ENCODE data around the gene LHX1. TPM values are rescaled to one million over a fixed set of nuclear protein-coding genes. Genes with fewer than 3 reads are reported as not detected.
A peak's percentile ranks its signal among the peaks of the same experiment; 100 is the strongest.

LHX1 gene
- polyA plus RNA-seq, 1 donor (not counting 4 experiments of a cell fraction or from before 2014, with no cell fraction given) = 0.35 TPM

DNA sequence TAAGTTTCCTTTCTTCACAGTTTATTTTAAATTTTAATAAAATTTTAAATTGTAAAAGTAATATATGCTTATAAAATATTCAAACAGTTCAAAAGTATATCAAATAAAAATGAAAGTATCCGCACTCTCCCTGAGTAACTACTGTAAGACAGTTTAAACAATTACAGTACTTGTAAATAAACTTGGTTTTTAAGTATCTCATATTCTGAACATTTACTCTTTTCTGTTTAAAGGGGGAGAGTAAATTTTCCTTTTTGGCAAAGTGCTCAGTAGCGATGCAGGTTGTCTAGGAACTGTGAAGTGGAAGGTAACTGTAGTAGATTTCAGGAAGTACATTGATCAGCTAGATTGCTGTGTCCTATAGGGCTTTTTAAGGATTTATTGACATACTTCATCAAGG is 40.3 kb downstream of the LHX1 start:
- H3K9me3 ChIP-seq (ENCODE audit: control insufficient read depth, low read depth, low read length) = no peaks in the 10 kb centered on the region
- no peak overlapping the region for H3K4me2 ChIP-seq (ENCODE audit: control insufficient read depth, extremely low read depth, insufficient read depth, low read depth, low read length)
- no peaks in the 10 kb centered on the region for H3K36me3 ChIP-seq (ENCODE audit: control insufficient read depth in 2 of 2, extremely low read depth in 1 of 2, insufficient read depth in 2 of 2, low read length in 2 of 2)
- H3K27me3 ChIP-seq (ENCODE audit: control insufficient read depth, extremely low read depth, insufficient read depth, low read length) = no peaks in the 10 kb centered on the region
- no peak overlapping the region for H3K9ac ChIP-seq (ENCODE audit: control insufficient read depth, extremely low read depth, insufficient read depth, low read length)
- DNase-seq (ENCODE audit: low read depth, low spot score) (no peak), FAIRE-seq (no peak)
- H3K4me3 ChIP-seq (ENCODE audit: control insufficient read depth in 2 of 3, extremely low read depth in 1 of 3, insufficient read depth in 2 of 3, low read depth in 1 of 3, low read length in 3 of 3) = no peak overlapping the region
- peaks cover 29% of the 10 kb centered on the region for H3K4me1 ChIP-seq (ENCODE audit: control insufficient read depth, extremely low read depth, insufficient read depth, low read length)
- peaks cover 42% of the 10 kb centered on the region for H3K79me2 ChIP-seq (ENCODE audit: control insufficient read depth, insufficient read depth, low read length)
- TF ChIP-seq EZH2 (IDR thresholded peaks at IDR 0.05; ENCODE audit: low read length) = no peak
- TF ChIP-seq, protein P1, sequence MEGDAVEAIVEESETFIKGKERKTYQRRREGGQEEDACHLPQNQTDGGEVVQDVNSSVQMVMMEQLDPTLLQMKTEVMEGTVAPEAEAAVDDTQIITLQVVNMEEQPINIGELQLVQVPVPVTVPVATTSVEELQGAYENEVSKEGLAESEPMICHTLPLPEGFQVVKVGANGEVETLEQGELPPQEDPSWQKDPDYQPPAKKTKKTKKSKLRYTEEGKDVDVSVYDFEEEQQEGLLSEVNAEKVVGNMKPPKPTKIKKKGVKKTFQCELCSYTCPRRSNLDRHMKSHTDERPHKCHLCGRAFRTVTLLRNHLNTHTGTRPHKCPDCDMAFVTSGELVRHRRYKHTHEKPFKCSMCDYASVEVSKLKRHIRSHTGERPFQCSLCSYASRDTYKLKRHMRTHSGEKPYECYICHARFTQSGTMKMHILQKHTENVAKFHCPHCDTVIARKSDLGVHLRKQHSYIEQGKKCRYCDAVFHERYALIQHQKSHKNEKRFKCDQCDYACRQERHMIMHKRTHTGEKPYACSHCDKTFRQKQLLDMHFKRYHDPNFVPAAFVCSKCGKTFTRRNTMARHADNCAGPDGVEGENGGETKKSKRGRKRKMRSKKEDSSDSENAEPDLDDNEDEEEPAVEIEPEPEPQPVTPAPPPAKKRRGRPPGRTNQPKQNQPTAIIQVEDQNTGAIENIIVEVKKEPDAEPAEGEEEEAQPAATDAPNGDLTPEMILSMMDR (optimal IDR thresholded peaks at IDR 0.05 in 1 of 3, IDR thresholded peaks at IDR 0.05 in 1 of 3, conservative IDR thresholded peaks at IDR 0.05 in 1 of 3; ENCODE audit: extremely low read depth in 1 of 3, insufficient read depth in 2 of 3, low read length in 3 of 3) = no peak
- no peaks in the 10 kb centered on the region for H4K20me1 ChIP-seq (ENCODE audit: control insufficient read depth, extremely low read depth, insufficient read depth, low read length)
- dilution Hi-C loops (cut with MboI; ENCODE audit: extremely low pct_ligation_motif_present, low sequenced_read_pairs) = no loop called here
- no peak overlapping the region for H2AFZ ChIP-seq (ENCODE audit: control insufficient read depth, low read length)
- no peak overlapping the region for H3K27ac ChIP-seq (ENCODE audit: control insufficient read depth, insufficient read depth, low read length)
- H3K9me1 ChIP-seq (ENCODE audit: control insufficient read depth, extremely low read depth, insufficient read depth, low read length) = no peaks in the 10 kb centered on the region

DNA sequence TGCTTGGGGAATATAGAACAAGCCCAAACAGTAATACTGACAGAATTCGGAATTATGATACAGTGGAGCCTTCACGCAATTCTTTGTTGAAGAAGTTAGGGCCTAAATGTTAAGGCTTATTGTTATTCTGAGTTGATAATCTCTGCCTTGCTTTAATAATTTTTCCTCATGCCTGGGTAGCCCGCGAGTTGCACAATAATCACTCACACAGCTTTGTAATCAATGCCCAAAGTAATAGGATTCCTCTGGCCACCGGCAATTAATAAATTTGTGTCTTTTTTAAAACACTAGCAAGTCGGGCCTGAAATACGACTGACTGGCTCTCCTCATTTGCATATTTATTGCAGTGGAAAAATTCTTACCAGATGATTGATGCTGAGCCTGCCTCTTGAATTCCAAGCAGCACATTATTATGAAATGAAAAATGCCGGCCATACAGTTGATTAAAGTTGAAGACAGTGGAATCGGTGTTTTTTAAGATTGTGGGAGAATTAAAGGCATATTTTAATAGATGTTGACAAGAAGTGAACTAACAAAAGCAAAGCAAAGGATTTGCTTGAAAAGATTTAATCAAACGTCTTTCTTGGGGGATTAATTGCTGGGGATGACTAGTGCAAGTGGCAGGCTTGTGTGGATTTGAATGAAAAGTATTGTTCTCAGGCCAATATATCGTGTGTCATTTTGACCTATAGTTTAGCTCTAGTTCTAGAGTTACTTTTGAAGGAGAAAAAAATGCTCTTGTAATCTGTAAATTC is 41.7 kb downstream of the LHX1 start:
- no peak for TF ChIP-seq EZH2 (IDR thresholded peaks at IDR 0.05; ENCODE audit: low read length)
- TF ChIP-seq, protein P1 (optimal IDR thresholded peaks at IDR 0.05 in 1 of 3, IDR thresholded peaks at IDR 0.05 in 1 of 3, conservative IDR thresholded peaks at IDR 0.05 in 1 of 3; ENCODE audit: extremely low read depth in 1 of 3, insufficient read depth in 2 of 3, low read length in 3 of 3) = no peak
- dilution Hi-C loops (cut with MboI; ENCODE audit: extremely low pct_ligation_motif_present, low sequenced_read_pairs) = no loop called here
- Histone ChIP-seq H2AFZ (ENCODE audit: control insufficient read depth, low read length) (no peak overlapping the region), H3K9ac (ENCODE audit: control insufficient read depth, extremely low read depth, insufficient read depth, low read length) (no peak overlapping the region), H3K4me1 (ENCODE audit: control insufficient read depth, extremely low read depth, insufficient read depth, low read length) (peaks cover 21% of the 10 kb centered on the region), H3K79me2 (ENCODE audit: control insufficient read depth, insufficient read depth, low read length) (peaks cover 38% of the 10 kb centered on the region), H3K9me3 (ENCODE audit: control insufficient read depth, low read depth, low read length) (no peaks in the 10 kb centered on the region), H3K4me3 (ENCODE audit: control insufficient read depth in 2 of 3, extremely low read depth in 1 of 3, insufficient read depth in 2 of 3, low read depth in 1 of 3, low read length in 3 of 3) (no peak overlapping the region), H4K20me1 (ENCODE audit: control insufficient read depth, extremely low read depth, insufficient read depth, low read length) (no peaks in the 10 kb centered on the region), H3K27ac (ENCODE audit: control insufficient read depth, insufficient read depth, low read length) (no peak overlapping the region), H3K9me1 (ENCODE audit: control insufficient read depth, extremely low read depth, insufficient read depth, low read length) (no peaks in the 10 kb centered on the region), H3K4me2 (ENCODE audit: control insufficient read depth, extremely low read depth, insufficient read depth, low read depth, low read length) (peak overlapping the region; percentile 35), H3K27me3 (ENCODE audit: control insufficient read depth, extremely low read depth, insufficient read depth, low read length) (no peaks in the 10 kb centered on the region), H3K36me3 (ENCODE audit: control insufficient read depth in 2 of 2, extremely low read depth in 1 of 2, insufficient read depth in 2 of 2, low read length in 2 of 2) (no peaks in the 10 kb centered on the region)
- no peak for FAIRE-seq
- DNase-seq (ENCODE audit: low read depth, low spot score) = no peak
